HepG2 (cell line): ENCODE measurements around the gene NLGN2.

Experiments
- ETV6 ChIP-seq: sonication (generic); formaldehyde crosslinking; conservative IDR thresholded peaks from 2 replicates; pipeline ENCODE4 v1.4.0; 2020; ENCODE audit warnings: missing genetic modification reagents
- JARID2 ChIP-seq: sonication (generic); formaldehyde crosslinking; IDR thresholded peaks from 2 replicates; pipeline ENCODE4 v1.8.1; 2023; ENCODE audit warnings: missing genetic modification reagents, inconsistent platforms; ENCODE audit not compliant: insufficient replicate concordance
- JDP2 ChIP-seq: sonication (generic); formaldehyde crosslinking; IDR thresholded peaks from 2 replicates; pipeline ENCODE4 v1.8.1; 2022; ENCODE audit warnings: missing genetic modification reagents, borderline replicate concordance
- RFX5 ChIP-seq: IDR thresholded peaks from 2 replicates; pipeline ENCODE4 v1.6.1; 2011; ENCODE audit warnings: low read depth, low read length, improper control_type of control experiment
- ZNF232 ChIP-seq: sonication (generic); formaldehyde crosslinking; IDR thresholded peaks from 2 replicates; pipeline ENCODE4 v1.4.0; 2020; ENCODE audit warnings: missing genetic modification reagents, borderline replicate concordance

- TF ChIP-seq JARID2 (no peak), ZNF232 (no peak), ETV6 (CRISPR knock-in tag) (no peak), RFX5 (no peak), JDP2 (CRISPR knock-in tag) (no peak)
These were observed 5.8 kb downstream of the NLGN2 start for GRCh38 chr17:7413346-7413985.
